IPS DF 6.9 (cell line): Measurements from ENCODE around the gene PDGFC.

ENCODE experiments used
- DNase-seq: peaks from one replicate; pipeline ENCODE4 v3.0.0-alpha.2; 2013; ENCODE audit warnings: low read depth, low spot score
- H3K27ac ChIP-seq: one replicate; pipeline ENCODE4 v1.5.1; 2013; ENCODE audit warnings: low read length, control low read depth
- H3K27me3 ChIP-seq: 2 replicates; pipeline ENCODE4 v1.6.1; 2013; ENCODE audit warnings: mild to moderate bottlenecking, low read length; ENCODE audit not compliant: control insufficient read depth, insufficient read depth
- H3K36me3 ChIP-seq: 2 replicates; pipeline ENCODE4 v1.6.1; 2013; ENCODE audit warnings: low read length; ENCODE audit not compliant: control insufficient read depth, insufficient read depth
- H3K4me1 ChIP-seq: 2 replicates; pipeline ENCODE4 v1.6.1; 2013; ENCODE audit warnings: low read length; ENCODE audit not compliant: control insufficient read depth, insufficient read depth
- H3K4me3 ChIP-seq: 2 replicates; pipeline ENCODE4 v1.5.1; 2013; ENCODE audit warnings: mild to moderate bottlenecking, low read length
- H3K9me3 ChIP-seq: 2 replicates; pipeline ENCODE4 v1.6.1; 2013; ENCODE audit warnings: low read length, inconsistent platforms; ENCODE audit not compliant: control insufficient read depth, insufficient read depth
- WGBS: extraction: QIAGEN DNeasy Blood & Tissue Kit; methylation state at CpG from one replicate; pipeline ENCODE4 v1.1.7; 2013; ENCODE audit warnings: mixed read lengths, missing lambda C conversion rate; ENCODE audit not compliant: insufficient read length, insufficient coverage; 5-methylcytosine and 5-hydroxymethylcytosine counted together

The PDGFC gene

GRCh38 chr4:157004279-157005161, 32.9 kb upstream of the PDGFC start:
- no peaks in the 10 kb centered on the region for H3K36me3 ChIP-seq
- no peaks in the 10 kb centered on the region for H3K4me1 ChIP-seq
- no peaks in the 10 kb centered on the region for H3K27me3 ChIP-seq
- no peak overlapping the region for H3K4me3 ChIP-seq
- H3K27ac ChIP-seq: no peak overlapping the region
- H3K9me3 ChIP-seq: no peaks in the 10 kb centered on the region
- no peak for DNase-seq
- WGBS: no CpG with 5 or more reads among the region's 5 CpGs

GRCh38 chr4:156999175-156999517, 27.5 kb upstream of the PDGFC start:
- H3K27me3 ChIP-seq: no peaks in the 10 kb centered on the region
- H3K4me3 ChIP-seq: no peak overlapping the region
- peak; percentile 47 for DNase-seq
- no peak overlapping the region for H3K27ac ChIP-seq
- H3K9me3 ChIP-seq: no peaks in the 10 kb centered on the region; the same call in 1 of the 2 replicates
- no peaks in the 10 kb centered on the region for H3K36me3 ChIP-seq
- WGBS: no CpG with 5 or more reads among the region's 2 CpGs
- no peaks in the 10 kb centered on the region for H3K4me1 ChIP-seq

- Histone ChIP-seq H3K9me3 (no peaks in the 10 kb centered on the region; the same call in 1 of the 2 replicates), H3K4me3 (no peak overlapping the region), H3K27ac (no peak overlapping the region), H3K4me1 (no peaks in the 10 kb centered on the region), H3K36me3 (no peaks in the 10 kb centered on the region), H3K27me3 (no peaks in the 10 kb centered on the region)
- no CpG with 5 or more reads among the region's 1 CpG for WGBS
- no peak for DNase-seq
Observed at GRCh38 chr4:156998500-156999174, 27.0 kb upstream of the PDGFC start.

GRCh38 chr4:156992943-156993342, 21.3 kb upstream of the PDGFC start:
- no peak for DNase-seq
- no peak overlapping the region for H3K4me3 ChIP-seq
- H3K4me1 ChIP-seq: no peaks in the 10 kb centered on the region
- H3K27ac ChIP-seq: no peak overlapping the region
- H3K27me3 ChIP-seq: no peaks in the 10 kb centered on the region
- WGBS: no CpG with 5 or more reads among the region's 2 CpGs
- no peaks in the 10 kb centered on the region for H3K36me3 ChIP-seq
- H3K9me3 ChIP-seq: no peaks in the 10 kb centered on the region; the same call in 1 of the 2 replicates

- Histone ChIP-seq H3K4me1 (no peaks in the 10 kb centered on the region), H3K36me3 (no peaks in the 10 kb centered on the region), H3K9me3 (no peaks in the 10 kb centered on the region), H3K27ac (no peak overlapping the region), H3K27me3 (no peaks in the 10 kb centered on the region; the same call in 1 of the 2 replicates), H3K4me3 (no peak overlapping the region)
- no CpG with 5 or more reads among the region's 3 CpGs for WGBS
- no peak for DNase-seq
Observed at GRCh38 chr4:156991161-156991560, 19.6 kb upstream of the PDGFC start.

GRCh38 chr4:156983366-156983765, 11.8 kb upstream of the PDGFC start:
- Histone ChIP-seq H3K4me3 (no peak overlapping the region), H3K9me3 (no peaks in the 10 kb centered on the region), H3K36me3 (no peaks in the 10 kb centered on the region), H3K4me1 (no peaks in the 10 kb centered on the region), H3K27me3 (no peaks in the 10 kb centered on the region; the same call in 1 of the 2 replicates), H3K27ac (no peak overlapping the region)
- DNase-seq: no peak
- no CpG with 5 or more reads among the region's 1 CpG for WGBS

- H3K27ac ChIP-seq: no peak overlapping the region
- no peaks in the 10 kb centered on the region for H3K4me1 ChIP-seq
- DNase-seq: no peak
- WGBS: no CpG with 5 or more reads among the region's 3 CpGs
- H3K9me3 ChIP-seq: no peaks in the 10 kb centered on the region
- H3K36me3 ChIP-seq: no peaks in the 10 kb centered on the region
- H3K27me3 ChIP-seq: no peaks in the 10 kb centered on the region
- no peak overlapping the region for H3K4me3 ChIP-seq
Observed at GRCh38 chr4:156981262-156981769, 9.7 kb upstream of the PDGFC start.

- Histone ChIP-seq H3K9me3 (no peaks in the 10 kb centered on the region), H3K4me1 (no peaks in the 10 kb centered on the region; the same call in 1 of the 2 replicates), H3K4me3 (no peak overlapping the region), H3K36me3 (no peaks in the 10 kb centered on the region), H3K27me3 (no peaks in the 10 kb centered on the region), H3K27ac (no peak overlapping the region)
- no peak for DNase-seq
- no CpG with 5 or more reads among the region's 6 CpGs for WGBS
Observed at GRCh38 chr4:156977435-156978160, 6.0 kb upstream of the PDGFC start.

- no peaks in the 10 kb centered on the region; the same call in 1 of the 2 replicates for H3K4me1 ChIP-seq
- no peak overlapping the region for H3K4me3 ChIP-seq
- no peaks in the 10 kb centered on the region for H3K27me3 ChIP-seq
- H3K27ac ChIP-seq: no peak overlapping the region
- no peak for DNase-seq
- H3K36me3 ChIP-seq: no peaks in the 10 kb centered on the region
- no peaks in the 10 kb centered on the region for H3K9me3 ChIP-seq
- no CpG with 5 or more reads among the region's 2 CpGs for WGBS
Observed at GRCh38 chr4:156976147-156976546, 4.5 kb upstream of the PDGFC start.

- Histone ChIP-seq H3K27me3 (no peaks in the 10 kb centered on the region), H3K9me3 (no peaks in the 10 kb centered on the region), H3K36me3 (no peaks in the 10 kb centered on the region), H3K4me3 (no peak overlapping the region), H3K4me1 (no peaks in the 10 kb centered on the region; the same call in 1 of the 2 replicates), H3K27ac (no peak overlapping the region)
- no CpG with 5 or more reads among the region's 2 CpGs for WGBS
- DNase-seq: no peak
Observed at GRCh38 chr4:156975686-156976085, 4.1 kb upstream of the PDGFC start.
